ENCODE measurements around the gene DYSF. TPM values are rescaled to one million over a fixed set of nuclear protein-coding genes. Genes with fewer than 3 reads are reported as not detected.

DYSF gene
- total RNA-seq, 1 donor from 2014 or later: 20.1 TPM

- no peak for DNase-seq (ENCODE audit: low read depth)
These were observed 76.8 kb downstream of the DYSF start for GRCh38 chr2:71530211-71530610.

GRCh38 chr2:71530641-71531332 lies 77.4 kb downstream of the DYSF start:
- DNase-seq (ENCODE audit: low read depth): peak; percentile 36

- peak; percentile 78 for DNase-seq (ENCODE audit: low read depth)
These were observed 78.2 kb downstream of the DYSF start for GRCh38 chr2:71531522-71532047.

- no peak for DNase-seq (ENCODE audit: low read depth)
These were observed 79.0 kb downstream of the DYSF start for GRCh38 chr2:71532327-71532726.

- DNase-seq (ENCODE audit: low read depth): no peak
These were observed 80.8 kb downstream of the DYSF start for GRCh38 chr2:71534201-71534600.

GRCh38 chr2:71534826-71535225 lies 81.5 kb downstream of the DYSF start:
- DNase-seq (ENCODE audit: low read depth): no peak

GRCh38 chr2:71535526-71535925 lies 82.2 kb downstream of the DYSF start:
- DNase-seq (ENCODE audit: low read depth): no peak

- DNase-seq (ENCODE audit: low read depth): no peak
These were observed 82.9 kb downstream of the DYSF start for GRCh38 chr2:71536226-71536671.

GRCh38 chr2:71538241-71538640 lies 84.9 kb downstream of the DYSF start:
- no peak for DNase-seq (ENCODE audit: low read depth)

- no peak for DNase-seq (ENCODE audit: low read depth)
These were observed 85.4 kb downstream of the DYSF start for GRCh38 chr2:71538656-71539265.

- DNase-seq (ENCODE audit: low read depth): no peak
These were observed 87.5 kb downstream of the DYSF start for GRCh38 chr2:71540818-71541217.

- no peak for DNase-seq (ENCODE audit: low read depth)
These were observed 91.7 kb downstream of the DYSF start for GRCh38 chr2:71544919-71545571.

GRCh38 chr2:71545572-71546274 lies 92.4 kb downstream of the DYSF start:
- DNase-seq (ENCODE audit: low read depth): peak; percentile 47

GRCh38 chr2:71546275-71546638 lies 92.9 kb downstream of the DYSF start:
- no peak for DNase-seq (ENCODE audit: low read depth)

GRCh38 chr2:71546777-71547281 lies 93.5 kb downstream of the DYSF start:
- DNase-seq (ENCODE audit: low read depth): no peak

- no peak for DNase-seq (ENCODE audit: low read depth)
These were observed 94.4 kb downstream of the DYSF start for GRCh38 chr2:71547616-71548285.

- peak; percentile 15 for DNase-seq (ENCODE audit: low read depth)
These were observed 95.5 kb downstream of the DYSF start for GRCh38 chr2:71548646-71549425.

- no peak for DNase-seq (ENCODE audit: low read depth)
These were observed 97.7 kb downstream of the DYSF start for GRCh38 chr2:71550801-71551630.

GRCh38 chr2:71551631-71551915 lies 98.2 kb downstream of the DYSF start:
- no peak for DNase-seq (ENCODE audit: low read depth)

GRCh38 chr2:71552356-71552755 lies 99.0 kb downstream of the DYSF start:
- no peak for DNase-seq (ENCODE audit: low read depth)

Measured in renal cortical epithelial cell (primary cell).